ENCODE measurements around the gene CADM2. TPM values are rescaled to one million over a fixed set of nuclear protein-coding genes. Genes with fewer than 3 reads are reported as not detected.
A peak's percentile ranks its signal among the peaks of the same experiment; 100 is the strongest.

Gene CADM2
- total RNA-seq, 1 donor from 2014 or later = 2.9 TPM

- Histone ChIP-seq H3K79me2 (ENCODE audit: insufficient read depth, low read length) (no peaks in the 10 kb centered on the region), H3K4me1 (ENCODE audit: insufficient read depth, low read length) (no peaks in the 10 kb centered on the region), H3K9me3 (ENCODE audit: insufficient read depth, low read depth, low read length) (no peaks in the 10 kb centered on the region), H3K9ac (ENCODE audit: low read length) (no peak overlapping the region), H3K4me2 (ENCODE audit: low read length) (no peak overlapping the region), H3K4me3 (ENCODE audit: insufficient read depth, low read depth, low read length) (no peak overlapping the region), H3K27ac (ENCODE audit: low read depth, low read length) (no peak overlapping the region), H3K36me3 (ENCODE audit: insufficient read depth, low read length) (no peaks in the 10 kb centered on the region), H4K20me1 (ENCODE audit: insufficient read depth, low read length) (no peaks in the 10 kb centered on the region), H2AFZ (ENCODE audit: low read depth, low read length) (no peak overlapping the region), H3K27me3 (ENCODE audit: insufficient read depth, low read length) (no peaks in the 10 kb centered on the region)
- no peak overlapping the region for H3K27ac Mint-ChIP-seq (ENCODE audit: unreplicated experiment)
- no peaks in the 10 kb centered on the region for H3K36me3 Mint-ChIP-seq (ENCODE audit: low read depth, unreplicated experiment)
- no peak for FAIRE-seq
- no peak for DNase-seq (ENCODE audit: low read depth)
- TF ChIP-seq EZH2 (IDR thresholded peaks at IDR 0.05; ENCODE audit: insufficient read depth, low read length) (no peak), CTCF (IDR thresholded peaks at IDR 0.05; ENCODE audit: insufficient read depth, low read depth, low read length) (no peak)
- H3K4me1 Mint-ChIP-seq (ENCODE audit: low read depth, unreplicated experiment) = no peaks in the 10 kb centered on the region
- no peak overlapping the region for H3K4me3 Mint-ChIP-seq (ENCODE audit: unreplicated experiment)
- no peaks in the 10 kb centered on the region for H3K9me3 Mint-ChIP-seq (ENCODE audit: unreplicated experiment)
- no peaks in the 10 kb centered on the region for H3K27me3 Mint-ChIP-seq (ENCODE audit: low read depth, unreplicated experiment)
Observed at GRCh38 chr3:85482213-85482490, 523.4 kb downstream of the CADM2 start.

GRCh38 chr3:85483986-85484385 lies 525.2 kb downstream of the CADM2 start:
- Histone ChIP-seq H2AFZ (ENCODE audit: low read depth, low read length) (no peak overlapping the region), H3K27me3 (ENCODE audit: insufficient read depth, low read length) (no peaks in the 10 kb centered on the region), H3K9me3 (ENCODE audit: insufficient read depth, low read depth, low read length) (no peaks in the 10 kb centered on the region), H3K4me3 (ENCODE audit: insufficient read depth, low read depth, low read length) (no peak overlapping the region), H3K9ac (ENCODE audit: low read length) (no peak overlapping the region), H4K20me1 (ENCODE audit: insufficient read depth, low read length) (no peaks in the 10 kb centered on the region), H3K36me3 (ENCODE audit: insufficient read depth, low read length) (no peaks in the 10 kb centered on the region), H3K27ac (ENCODE audit: low read depth, low read length) (no peak overlapping the region), H3K4me2 (ENCODE audit: low read length) (no peak overlapping the region), H3K4me1 (ENCODE audit: insufficient read depth, low read length) (no peaks in the 10 kb centered on the region), H3K79me2 (ENCODE audit: insufficient read depth, low read length) (no peaks in the 10 kb centered on the region)
- no peaks in the 10 kb centered on the region for H3K4me1 Mint-ChIP-seq (ENCODE audit: low read depth, unreplicated experiment)
- FAIRE-seq (no peak), DNase-seq (ENCODE audit: low read depth) (no peak)
- no peak overlapping the region for H3K4me3 Mint-ChIP-seq (ENCODE audit: unreplicated experiment)
- H3K27ac Mint-ChIP-seq (ENCODE audit: unreplicated experiment) = no peak overlapping the region
- no peaks in the 10 kb centered on the region for H3K27me3 Mint-ChIP-seq (ENCODE audit: low read depth, unreplicated experiment)
- no peak for TF ChIP-seq CTCF (IDR thresholded peaks at IDR 0.05; ENCODE audit: insufficient read depth, low read depth, low read length)
- TF ChIP-seq EZH2 (IDR thresholded peaks at IDR 0.05; ENCODE audit: insufficient read depth, low read length) = no peak
- no peaks in the 10 kb centered on the region for H3K36me3 Mint-ChIP-seq (ENCODE audit: low read depth, unreplicated experiment)
- no peaks in the 10 kb centered on the region for H3K9me3 Mint-ChIP-seq (ENCODE audit: unreplicated experiment)

GRCh38 chr3:85487375-85487774 lies 528.6 kb downstream of the CADM2 start:
- H3K9me3 Mint-ChIP-seq (ENCODE audit: unreplicated experiment) = no peaks in the 10 kb centered on the region
- H3K4me3 Mint-ChIP-seq (ENCODE audit: unreplicated experiment) = no peak overlapping the region
- Histone ChIP-seq H3K27me3 (ENCODE audit: insufficient read depth, low read length) (no peaks in the 10 kb centered on the region), H3K36me3 (ENCODE audit: insufficient read depth, low read length) (no peaks in the 10 kb centered on the region), H3K9me3 (ENCODE audit: insufficient read depth, low read depth, low read length) (no peaks in the 10 kb centered on the region), H3K27ac (ENCODE audit: low read depth, low read length) (no peak overlapping the region), H2AFZ (ENCODE audit: low read depth, low read length) (peak overlapping the region; percentile 52), H3K4me2 (ENCODE audit: low read length) (no peak overlapping the region), H4K20me1 (ENCODE audit: insufficient read depth, low read length) (no peaks in the 10 kb centered on the region), H3K9ac (ENCODE audit: low read length) (no peak overlapping the region), H3K79me2 (ENCODE audit: insufficient read depth, low read length) (no peaks in the 10 kb centered on the region), H3K4me1 (ENCODE audit: insufficient read depth, low read length) (no peaks in the 10 kb centered on the region), H3K4me3 (ENCODE audit: insufficient read depth, low read depth, low read length) (no peak overlapping the region)
- FAIRE-seq (no peak), DNase-seq (ENCODE audit: low read depth) (no peak)
- TF ChIP-seq CTCF (IDR thresholded peaks at IDR 0.05; ENCODE audit: insufficient read depth, low read depth, low read length) = no peak
- TF ChIP-seq EZH2 (IDR thresholded peaks at IDR 0.05; ENCODE audit: insufficient read depth, low read length) = no peak
- no peaks in the 10 kb centered on the region for H3K27me3 Mint-ChIP-seq (ENCODE audit: low read depth, unreplicated experiment)
- no peaks in the 10 kb centered on the region for H3K4me1 Mint-ChIP-seq (ENCODE audit: low read depth, unreplicated experiment)
- H3K36me3 Mint-ChIP-seq (ENCODE audit: low read depth, unreplicated experiment) = no peaks in the 10 kb centered on the region
- H3K27ac Mint-ChIP-seq (ENCODE audit: unreplicated experiment) = no peak overlapping the region
